GM18502 (cell line): ENCODE results near the gene TSPAN18.

Experiments used
- ATAC-seq: cut with Tn5 transposase; IDR thresholded peaks from one replicate; pipeline ENCODE4 v1.9.1; 2021; ENCODE audit warnings: mild to moderate bottlenecking; ENCODE audit not compliant: unreplicated experiment, poor library complexity

Gene TSPAN18

DNA sequence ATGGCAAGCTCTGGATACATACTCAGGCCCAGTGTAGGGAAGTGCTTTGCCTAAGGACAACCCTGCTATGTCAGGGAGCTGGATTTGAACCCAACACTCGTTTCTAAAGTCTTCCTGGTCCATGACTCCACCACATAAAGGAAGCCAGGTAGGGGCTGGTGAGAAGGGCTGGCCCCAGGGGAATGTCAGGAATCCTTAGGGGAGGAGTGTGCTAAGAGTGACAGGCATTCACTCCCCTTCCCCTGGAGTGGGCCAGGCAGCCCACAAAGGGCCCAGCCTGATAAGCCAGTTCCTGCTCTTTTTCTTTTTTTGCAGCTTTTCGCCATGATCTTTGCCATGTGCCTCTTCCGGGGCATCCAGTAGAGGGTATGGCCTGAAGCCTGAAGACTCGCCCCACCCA, 202.1 kb downstream of the TSPAN18 start:
- ATAC-seq = no peak

DNA sequence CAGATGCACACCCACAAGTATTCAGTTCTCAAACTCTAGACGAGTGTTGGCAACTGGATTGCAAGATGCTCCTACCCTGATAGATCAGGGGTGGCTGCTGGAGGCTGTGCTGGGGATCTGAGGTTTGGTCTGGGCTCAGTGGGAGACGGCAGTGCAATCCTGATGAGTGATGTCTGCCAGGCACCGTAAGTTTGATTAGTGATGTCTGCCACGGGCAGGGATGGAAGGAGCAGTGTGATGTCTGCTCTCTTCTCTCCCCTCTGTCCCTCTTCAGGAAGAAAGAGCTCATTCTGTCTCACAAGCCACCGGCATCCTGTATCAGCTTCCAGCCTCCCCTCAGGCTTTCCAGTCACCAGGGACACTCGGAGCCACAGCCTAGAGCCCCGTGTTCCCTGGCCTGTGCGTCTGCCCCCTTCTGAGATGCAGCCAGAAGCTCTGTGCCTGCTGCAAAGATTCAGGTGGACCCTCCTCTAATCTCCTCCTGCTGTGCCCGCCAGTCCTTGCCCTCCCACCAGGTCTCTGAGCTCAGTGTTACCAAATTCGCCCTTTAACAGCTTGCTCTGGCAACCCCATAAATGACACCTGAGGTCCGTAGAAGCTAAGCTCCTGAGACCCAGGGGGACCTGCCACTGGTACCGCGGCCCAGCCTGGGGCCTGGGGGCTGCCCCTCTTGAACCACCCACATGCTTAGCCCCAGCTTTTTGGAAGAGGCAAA, 204.0 kb downstream of the TSPAN18 start:
- ATAC-seq = no peak

GRCh38 chr11:44931466-44931865, 204.7 kb downstream of the TSPAN18 start:
- no peak for ATAC-seq

DNA sequence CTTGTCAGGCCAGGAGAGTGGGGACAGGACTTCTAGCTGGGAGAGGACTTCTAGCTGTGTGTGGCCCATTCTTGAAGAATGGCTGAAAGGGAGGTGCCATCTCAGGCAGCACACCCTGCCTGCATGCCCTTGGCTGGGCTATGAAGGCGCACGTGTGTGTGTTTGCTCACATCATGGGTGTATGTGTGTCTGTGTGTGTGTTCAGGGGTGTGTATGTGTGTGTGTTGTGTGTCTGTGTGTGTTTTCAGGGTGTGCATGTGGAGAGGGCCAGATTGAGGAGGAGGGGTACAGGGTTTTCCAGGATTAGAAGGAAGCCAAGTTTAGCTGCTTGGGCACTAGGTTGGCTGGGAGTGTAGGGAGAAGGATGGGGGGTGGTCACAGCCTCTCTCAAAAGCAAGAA, 207.3 kb downstream of the TSPAN18 start:
- ATAC-seq = no peak

GRCh38 chr11:44934735-44935250, 208.0 kb downstream of the TSPAN18 start:
- no peak for ATAC-seq

DNA sequence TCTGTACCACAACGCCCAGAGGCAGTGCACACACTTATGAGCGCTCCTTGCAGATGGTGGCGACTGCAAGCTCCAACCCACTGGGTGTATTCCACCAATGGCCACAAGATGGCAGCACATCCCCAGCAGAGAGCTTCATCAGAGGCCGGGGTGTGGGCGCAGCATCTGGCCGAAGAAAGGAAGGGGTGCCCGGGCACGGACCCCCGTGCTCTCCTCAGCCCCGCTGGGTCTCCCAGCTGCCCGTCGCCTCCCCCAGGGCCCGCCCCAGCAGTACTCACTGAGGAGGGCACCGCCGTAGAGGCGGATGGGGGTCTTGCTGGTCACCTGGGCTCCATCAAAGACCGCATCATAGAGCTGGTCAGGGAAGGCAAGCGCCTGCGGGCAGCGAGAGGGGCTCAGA, 209.8 kb downstream of the TSPAN18 start:
- peak; percentile 83 for ATAC-seq

GRCh38 chr11:44936951-44937543, 210.3 kb downstream of the TSPAN18 start:
- no peak for ATAC-seq

DNA sequence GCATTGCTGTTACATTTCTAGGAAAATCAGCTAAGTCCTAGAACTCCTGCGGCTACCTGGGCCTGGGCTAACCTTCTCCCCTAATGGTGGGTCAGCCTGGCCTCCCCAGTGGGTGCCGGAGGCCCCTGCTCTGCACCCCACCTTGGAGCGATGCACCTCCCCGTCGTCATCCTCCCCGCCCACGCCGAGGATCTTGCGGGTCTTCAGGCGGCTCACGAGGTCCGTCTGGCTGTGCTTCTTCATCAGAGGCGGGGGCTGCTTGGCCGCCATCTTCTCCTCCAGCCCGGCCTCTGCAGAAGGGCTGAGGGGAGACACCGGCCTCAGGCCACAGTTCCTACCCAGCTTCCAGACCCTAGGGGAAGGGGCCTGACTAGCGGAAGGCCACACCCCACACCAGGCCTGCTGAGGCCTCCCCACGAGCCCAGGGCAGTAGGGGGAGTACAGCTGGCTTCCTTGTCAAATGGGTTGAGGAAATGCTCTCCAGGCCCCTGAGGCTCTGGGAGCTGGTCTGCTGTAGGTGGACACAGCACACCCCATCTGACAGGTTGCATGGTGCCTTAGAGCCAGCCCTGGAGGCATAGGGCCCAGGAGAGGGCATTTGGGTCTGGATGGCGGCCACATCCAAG, 211.4 kb downstream of the TSPAN18 start:
- ATAC-seq = no peak

DNA sequence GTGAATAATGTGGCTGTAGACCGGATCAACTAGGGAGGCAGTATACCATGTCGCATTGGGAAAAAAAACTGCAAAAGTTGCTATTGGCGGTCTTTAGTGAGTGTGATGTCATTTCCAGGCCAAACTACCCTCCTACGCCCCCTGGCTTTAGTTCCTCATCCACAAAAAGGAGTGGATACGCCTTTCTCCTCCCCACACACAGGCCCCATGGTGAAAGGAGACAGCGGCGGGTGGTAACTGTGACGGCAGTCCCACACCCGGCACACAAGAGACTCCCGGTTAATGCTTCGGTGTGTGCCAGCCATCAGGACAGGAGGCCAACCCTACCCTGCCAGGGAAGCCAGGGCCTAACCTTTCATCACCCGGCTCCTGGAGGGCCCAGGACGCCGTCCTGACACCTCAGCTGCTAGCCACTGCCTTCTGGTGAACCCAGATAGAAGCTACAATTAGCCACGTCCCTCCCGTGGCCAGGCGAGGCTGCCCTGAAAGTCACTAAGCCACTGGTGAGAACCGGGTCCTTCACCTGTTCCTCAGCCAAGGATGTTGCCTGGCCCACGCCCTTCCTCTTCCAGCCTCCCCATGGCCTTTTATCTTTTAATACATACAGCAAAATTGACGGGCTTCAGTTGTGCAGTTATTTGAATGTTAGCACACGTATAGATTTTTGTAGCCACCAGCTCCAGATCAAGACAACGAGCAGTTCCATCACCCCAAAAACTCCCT, 213.1 kb downstream of the TSPAN18 start:
- no peak for ATAC-seq

- ATAC-seq = no peak
These were observed 213.6 kb downstream of the TSPAN18 start for GRCh38 chr11:44940404-44940803.

DNA sequence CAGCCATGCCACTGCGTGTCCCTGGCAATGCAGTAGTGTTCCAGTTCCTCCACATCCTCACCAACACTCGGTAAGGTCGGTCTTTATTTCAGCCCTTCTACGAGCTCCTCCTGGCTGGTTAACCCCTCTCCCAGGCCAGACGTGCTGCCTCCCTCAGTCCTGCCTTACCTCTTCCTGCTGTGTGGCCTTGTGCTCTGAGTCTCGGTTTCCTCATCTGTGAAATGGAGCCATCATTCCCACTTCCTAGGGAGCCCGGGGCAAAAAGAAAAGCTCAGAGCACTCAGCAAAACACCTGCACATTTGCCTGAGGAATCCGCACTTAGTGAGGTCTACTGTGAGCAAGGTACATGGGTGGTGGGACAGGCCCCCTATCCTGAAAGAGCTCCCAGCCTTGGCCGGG, 214.1 kb downstream of the TSPAN18 start:
- no peak for ATAC-seq

GRCh38 chr11:44941259-44942021, 214.7 kb downstream of the TSPAN18 start:
- ATAC-seq = no peak

GRCh38 chr11:44942029-44942955, 215.5 kb downstream of the TSPAN18 start:
- no peak for ATAC-seq

DNA sequence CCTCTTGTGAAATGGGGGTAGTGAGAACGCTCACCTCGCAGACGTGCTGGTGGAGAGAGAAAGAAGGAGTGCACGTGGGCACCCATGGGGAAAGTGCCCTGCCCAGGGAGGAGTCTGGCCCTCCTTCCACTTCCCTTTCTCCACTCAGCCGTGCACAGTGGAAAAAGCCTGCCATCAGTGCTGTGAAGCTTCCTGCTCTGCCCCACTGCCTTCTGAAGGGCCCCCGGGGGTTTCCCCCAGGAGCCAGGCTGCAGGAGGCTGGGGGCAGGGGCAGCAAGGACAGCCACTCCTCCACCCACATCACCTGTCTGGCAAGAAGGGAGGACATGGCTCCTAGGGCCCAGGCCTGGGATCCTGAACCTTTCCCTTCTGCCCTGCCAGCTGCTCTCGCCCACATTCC, 216.4 kb downstream of the TSPAN18 start:
- ATAC-seq = peak; percentile 89

DNA sequence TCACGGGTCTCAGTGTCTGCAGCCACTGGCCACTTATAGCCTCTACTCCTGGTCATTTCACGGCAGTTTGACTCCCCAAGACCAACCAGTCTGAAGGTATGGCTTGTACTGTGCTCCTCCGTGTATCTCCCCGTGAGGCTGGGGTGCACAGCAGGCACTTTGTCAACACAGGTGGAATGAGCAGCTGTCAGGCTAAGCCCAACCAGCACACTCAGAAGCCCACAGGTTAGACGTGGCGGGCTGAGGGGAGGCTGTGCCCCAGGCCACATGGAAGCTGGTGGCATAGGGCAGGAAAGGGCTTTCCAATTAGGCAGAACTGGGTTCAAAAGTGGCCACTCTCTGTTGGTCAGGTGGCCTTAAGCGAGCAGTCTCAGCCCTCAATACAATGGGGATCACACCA, 216.9 kb downstream of the TSPAN18 start:
- no peak for ATAC-seq

GRCh38 chr11:44944181-44944852, 217.6 kb downstream of the TSPAN18 start:
- ATAC-seq = no peak

GRCh38 chr11:44944853-44945235, 218.1 kb downstream of the TSPAN18 start:
- no peak for ATAC-seq

GRCh38 chr11:44945666-44946065, 218.9 kb downstream of the TSPAN18 start:
- ATAC-seq = no peak

DNA sequence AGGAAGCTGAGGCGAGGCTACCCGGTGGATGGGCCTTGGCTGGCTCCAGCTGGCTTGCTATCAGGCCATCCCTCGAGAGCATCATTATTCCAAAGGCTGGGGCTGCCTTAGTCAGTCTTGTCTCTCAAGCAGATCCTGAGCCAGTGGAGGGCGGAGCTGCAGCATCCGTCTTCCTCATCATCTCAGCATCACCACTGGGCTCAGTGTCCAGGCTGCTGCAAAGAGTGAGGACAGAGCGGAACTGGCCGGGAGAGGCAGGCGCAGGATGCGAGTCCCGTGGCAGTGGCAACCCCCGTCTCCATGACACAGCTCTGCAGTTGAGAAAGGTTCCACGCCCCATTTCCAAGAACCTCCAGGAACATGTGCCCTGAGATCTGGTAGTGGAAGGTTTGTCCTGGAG, 219.5 kb downstream of the TSPAN18 start:
- no peak for ATAC-seq
